Islet of Langerhans (tissue), 1 donor: Measurements from ENCODE around the gene PRRG1.
"Not testable (repeated sequence)": the region's sequence is repeated elsewhere in the genome, so short reads cannot be mapped to it uniquely, and the experiment has no call there.

Experiments
- FAIRE-seq: peaks from one replicate; lab custom pipeline; 2011; peaks lifted over from hg19 to GRCh38; lab: Jason Lieb, UNC

PRRG1 gene

GRCh38 chrX:37472836-37473235 is 123.7 kb downstream of the PRRG1 start:
- no peak for FAIRE-seq

GRCh38 chrX:37474478-37474877 is 125.3 kb downstream of the PRRG1 start:
- FAIRE-seq, result no peak

- no peak for FAIRE-seq
Measured at GRCh38 chrX:37476571-37477170, 127.5 kb downstream of the PRRG1 start.

GRCh38 chrX:37484335-37484734 is 135.2 kb downstream of the PRRG1 start:
- not testable (repeated sequence) for FAIRE-seq

- no peak for FAIRE-seq
Measured at GRCh38 chrX:37485429-37485828, 136.3 kb downstream of the PRRG1 start.

- no peak for FAIRE-seq
Measured at GRCh38 chrX:37487271-37487670, 138.1 kb downstream of the PRRG1 start.

GRCh38 chrX:37488323-37488722 is 139.2 kb downstream of the PRRG1 start:
- FAIRE-seq, result no peak

- FAIRE-seq, result no peak
Measured at GRCh38 chrX:37491686-37492085, 142.5 kb downstream of the PRRG1 start.

GRCh38 chrX:37495760-37496159 is 146.6 kb downstream of the PRRG1 start:
- peak; percentile 77 for FAIRE-seq

GRCh38 chrX:37497126-37497525 is 148.0 kb downstream of the PRRG1 start:
- FAIRE-seq, result peak; percentile 91

GRCh38 chrX:37498323-37498722 is 149.2 kb downstream of the PRRG1 start:
- FAIRE-seq, result not testable (repeated sequence)

- FAIRE-seq, result not testable (repeated sequence)
Measured at GRCh38 chrX:37499649-37500048, 150.5 kb downstream of the PRRG1 start.

GRCh38 chrX:37504991-37505390 is 155.8 kb downstream of the PRRG1 start:
- no peak for FAIRE-seq
